A375 (cell line): ENCODE results near the gene SHANK1. TPM values are rescaled to one million over a fixed set of nuclear protein-coding genes. Genes with fewer than 3 reads are reported as not detected.

ENCODE experiments used
- total RNA-seq: library from RNA; depleted of rRNA; stranded (reverse); fragments of >200 nt; shearing (Covaris generic); gene quantifications from 2 replicates; pipeline ENCODE4 v1.2.3, GENCODE V29; 2014; rRNA removed

Gene SHANK1
- total RNA-seq, result 0.77 and 1.4 TPM in 2 replicates

GRCh38 chr19:50719566-50719965, at the start of gene SHANK1:
Gene SHANK1, minus strand, starts transcription at chr19:50719802. Its CDS starts 2,883 bp downstream, at chr19:50716919.

GRCh38 chr19:50723069-50723468, 3.5 kb upstream of the SHANK1 start, which contains the start of gene CLEC11A:
Gene CLEC11A, plus strand, starts transcription at chr19:50723364. Its CDS starts 162 bp downstream, at chr19:50723526.

DNA sequence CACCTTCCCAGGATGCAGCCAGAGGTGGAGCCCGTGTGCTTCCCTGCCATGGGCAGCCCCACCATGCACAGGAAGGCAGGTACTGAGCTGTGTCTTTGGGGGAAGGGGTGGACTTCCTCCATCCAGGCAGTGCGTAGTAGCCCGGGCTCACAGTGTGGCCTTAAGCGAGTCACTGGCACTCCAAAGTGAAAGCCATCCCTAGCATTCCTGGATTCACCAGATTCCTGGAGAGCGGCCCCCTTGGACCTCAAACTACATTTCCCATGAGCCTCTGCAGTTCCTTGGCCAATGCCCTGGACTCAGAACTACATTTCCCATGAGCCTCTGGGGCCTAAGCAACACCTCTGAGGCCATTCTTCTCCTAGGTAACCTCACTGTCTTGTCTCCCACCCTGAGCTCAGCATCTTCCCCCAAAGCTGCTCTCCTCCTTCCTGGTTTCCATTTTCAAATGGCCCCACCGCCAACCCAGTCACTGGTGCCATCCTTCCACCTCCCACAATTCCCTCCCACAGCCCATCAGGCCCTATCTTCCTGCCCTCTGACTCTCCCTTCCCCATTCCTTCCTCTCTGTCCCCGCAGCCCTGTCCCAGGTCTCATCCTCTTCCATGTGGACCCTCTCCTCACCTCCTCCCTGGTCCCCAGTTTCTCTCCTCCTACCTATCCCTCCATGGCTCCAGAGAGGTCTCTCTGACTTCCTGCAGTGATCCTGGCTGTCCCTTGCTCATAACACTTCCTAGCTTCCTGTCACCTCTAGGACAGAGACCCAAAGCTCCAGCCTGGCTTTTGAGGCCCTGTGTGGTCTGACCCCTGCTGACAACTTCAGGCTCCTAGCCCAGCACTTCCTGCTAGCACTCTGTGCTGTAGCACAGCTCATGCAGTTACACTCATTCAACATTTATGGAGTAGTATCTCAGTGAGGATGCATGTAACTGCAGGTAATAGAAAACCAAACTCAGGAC, 69.9 kb downstream of the SHANK1 start, which contains the start of gene C19orf81:
Gene C19orf81, plus strand, starts transcription at position 13 of the 959 bp plus-strand sequence. Its CDS starts 0 bp downstream, at position 13.

DNA sequence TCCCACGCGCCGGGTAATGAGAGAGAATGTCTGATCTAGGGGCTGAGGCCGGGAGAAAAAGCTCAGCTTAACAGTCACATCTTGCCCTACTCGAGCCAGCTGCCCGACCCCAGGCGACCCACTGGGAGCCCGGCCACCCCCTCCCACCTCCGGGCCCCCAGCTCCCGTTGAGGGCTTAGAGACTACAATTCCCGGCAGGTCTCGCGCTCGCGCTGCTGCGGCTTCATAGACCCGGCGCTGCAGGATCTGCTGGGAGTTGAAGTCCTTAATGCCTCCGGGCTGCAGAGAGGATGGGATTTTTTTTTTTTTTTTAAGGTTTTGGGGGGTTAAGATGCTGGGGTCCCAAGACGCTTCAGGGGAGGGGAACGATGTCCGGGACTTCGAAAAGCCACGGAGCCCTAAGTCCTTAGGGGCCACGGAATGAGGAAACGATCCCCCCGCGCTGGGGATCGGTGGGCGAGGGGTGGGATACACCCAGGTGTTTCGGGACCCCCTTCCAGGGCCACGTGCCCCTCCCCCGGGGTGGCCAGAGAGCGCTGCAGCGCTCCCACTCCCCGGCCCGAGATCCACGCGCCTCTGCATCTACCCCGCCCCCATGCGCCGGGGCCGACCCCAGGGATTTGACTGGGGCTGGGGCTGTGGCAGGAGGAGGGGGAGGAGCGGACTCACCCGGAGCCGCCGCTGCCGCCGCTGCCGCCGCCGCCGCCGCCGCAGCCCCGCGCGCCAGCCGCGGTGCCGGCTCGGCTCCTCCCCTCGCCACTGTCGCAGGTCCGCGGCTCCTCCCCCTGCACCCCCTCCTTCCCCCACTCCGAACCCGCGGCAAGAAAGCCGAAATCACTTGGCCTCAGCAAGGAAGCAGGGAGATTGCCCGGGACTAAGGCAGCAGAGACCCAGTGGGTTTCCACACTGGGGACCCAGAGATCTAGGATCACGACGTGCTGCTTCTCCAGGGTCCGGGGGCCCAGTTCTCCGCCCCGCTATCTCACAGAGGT, 80.2 kb downstream of the SHANK1 start, which contains the start of gene SYT3:
Gene SYT3, minus strand, starts transcription at position 761 of the 992 bp plus-strand sequence. CDS start 2,470 bp downstream, outside the sequence.

Other genes with a start within 250 kb of the SHANK1 start
- 40.9 and 44.9 TPM in 2 replicates for gene EMC10, start 243.3 kb downstream of the SHANK1 start, total RNA-seq
- 0.15 and 0.88 TPM in 2 replicates for gene GARIN5A, start 243.0 kb downstream of the SHANK1 start, total RNA-seq
- gene JOSD2, start 208.6 kb downstream of the SHANK1 start, total RNA-seq, result 42.8 and 58.6 TPM in 2 replicates
- not detected in 2 replicates for gene ASPDH, start 205.9 kb downstream of the SHANK1 start, total RNA-seq
- gene LRRC4B, start 151.4 kb downstream of the SHANK1 start, total RNA-seq, result 7.4 and 8.4 TPM in 2 replicates
- gene SYT3, start 79.9 kb downstream of the SHANK1 start, total RNA-seq, result 0.60 and 0.61 TPM in 2 replicates
- 5.2 and 13.8 TPM in 2 replicates for gene C19orf81, start 70.4 kb downstream of the SHANK1 start, total RNA-seq
- gene CLEC11A, start 3.6 kb upstream of the SHANK1 start, total RNA-seq, result 17.3 and 17.7 TPM in 2 replicates
- not detected in 2 replicates for gene GPR32, start 50.7 kb upstream of the SHANK1 start, total RNA-seq
- gene ACP4, start 70.6 kb upstream of the SHANK1 start, total RNA-seq, result not detected in 2 replicates
- not detected in 2 replicates for gene KLK1, start 104.0 kb upstream of the SHANK1 start, total RNA-seq
- not detected in 2 replicates for gene KLK15, start 113.8 kb upstream of the SHANK1 start, total RNA-seq
- gene KLK3, start 135.1 kb upstream of the SHANK1 start, total RNA-seq, result not detected in 2 replicates
- 0.50 and 1.5 TPM in 2 replicates for gene KLK2, start 153.6 kb upstream of the SHANK1 start, total RNA-seq
- not detected in 2 replicates for gene KLK4, start 191.6 kb upstream of the SHANK1 start, total RNA-seq
- not detected in 2 replicates for gene KLK5, start 233.2 kb upstream of the SHANK1 start, total RNA-seq
- 0.94 and 1.6 TPM in 2 replicates for gene KLK6, start 249.8 kb upstream of the SHANK1 start, total RNA-seq